ENCODE measurements around the gene MRPL33. TPM values are rescaled to one million over a fixed set of nuclear protein-coding genes. Genes with fewer than 3 reads are reported as not detected.

The MRPL33 gene
- total and polyA plus RNA-seq, 2 of the 13 experiments (the other 11 are each of a cell fraction or from before 2014, with no cell fraction given) = 69.7 to 218 TPM

GRCh38 chr2:27751377-27751776 is 20.1 kb upstream of the MRPL33 start (continued):
- TF ChIP-seq MYPOP (CRISPR knock-in tag; IDR thresholded peaks at IDR 0.05) = no peak
- TF ChIP-seq ZNF205 (CRISPR knock-in tag; IDR thresholded peaks at IDR 0.05) = no peak
- no peak for TF ChIP-seq ZNF124 (CRISPR knock-in tag; IDR thresholded peaks at IDR 0.05)
- no peak for TF ChIP-seq PHF5A (CRISPR knock-in tag; IDR thresholded peaks at IDR 0.05; ENCODE audit: low read depth, unreplicated experiment)
- no peak for TF ChIP-seq ZNF431 (CRISPR knock-in tag; IDR thresholded peaks at IDR 0.05; ENCODE audit: borderline replicate concordance, low read depth)
- TF ChIP-seq ZNF275 (CRISPR knock-in tag; IDR thresholded peaks at IDR 0.05; ENCODE audit: borderline replicate concordance) = no peak
- TF ChIP-seq NFKB2 (CRISPR knock-in tag; IDR thresholded peaks at IDR 0.05; ENCODE audit: borderline replicate concordance) = no peak
- TF ChIP-seq ZNF83 (CRISPR knock-in tag; IDR thresholded peaks at IDR 0.05; ENCODE audit: borderline replicate concordance) = no peak
- TF ChIP-seq ZNF207 (IDR thresholded peaks at IDR 0.05; ENCODE audit: borderline replicate concordance) = no peak
- TF ChIP-seq RBM39 (IDR thresholded peaks at IDR 0.05; ENCODE audit: low read depth, low read length, poor library complexity, severe bottlenecking) = no peak
- no peak for TF ChIP-seq RFX1 (IDR thresholded peaks at IDR 0.05)
- TF ChIP-seq ZNF687 (CRISPR knock-in tag; IDR thresholded peaks at IDR 0.05) = peak; percentile 23; the same call in 1 of the 2 replicates
